ENCODE measurements around the gene VRK3.
"Not testable (repeated sequence)": the region's sequence is repeated elsewhere in the genome, so short reads cannot be mapped to it uniquely, and the experiment has no call there.

The VRK3 gene

DNA sequence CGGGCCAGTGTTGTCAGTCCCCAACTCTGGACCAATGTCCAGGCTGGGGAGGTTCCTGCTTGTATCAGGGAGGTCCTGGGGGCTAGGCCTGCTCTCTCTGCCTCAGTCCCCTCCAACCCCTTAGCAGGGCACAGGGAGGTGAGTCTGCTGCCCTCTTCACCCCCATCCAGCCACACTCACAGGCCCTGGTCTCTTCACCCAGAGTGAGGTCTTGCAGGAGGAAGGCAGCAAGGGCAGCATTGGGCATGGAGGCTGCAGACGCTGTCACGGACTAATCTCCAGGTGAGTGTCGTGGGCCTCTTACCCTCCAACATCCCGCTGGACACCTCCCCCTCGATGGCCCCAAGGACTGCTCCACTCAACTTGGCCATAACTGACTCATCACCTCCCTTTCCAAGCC lies 52.3 kb downstream of the VRK3 start:
- Histone ChIP-seq H3K27me3 (ENCODE audit: insufficient read depth, low read length) (no peaks in the 10 kb centered on the region), H3K9ac (ENCODE audit: low read depth, low read length) (no peak overlapping the region), H3K27ac (ENCODE audit: low read depth, low read length) (no peak overlapping the region), H3K36me3 (ENCODE audit: insufficient read depth, low read length) (no peaks in the 10 kb centered on the region), H3K9me3 (ENCODE audit: insufficient read depth, low read depth, low read length) (no peaks in the 10 kb centered on the region), H3K4me3 (ENCODE audit: low read length) (no peak overlapping the region), H3K4me1 (ENCODE audit: insufficient read depth, low read length) (no peaks in the 10 kb centered on the region)
- WGBS, result 90% methylated on average over 6 of the region's 6 CpGs

DNA sequence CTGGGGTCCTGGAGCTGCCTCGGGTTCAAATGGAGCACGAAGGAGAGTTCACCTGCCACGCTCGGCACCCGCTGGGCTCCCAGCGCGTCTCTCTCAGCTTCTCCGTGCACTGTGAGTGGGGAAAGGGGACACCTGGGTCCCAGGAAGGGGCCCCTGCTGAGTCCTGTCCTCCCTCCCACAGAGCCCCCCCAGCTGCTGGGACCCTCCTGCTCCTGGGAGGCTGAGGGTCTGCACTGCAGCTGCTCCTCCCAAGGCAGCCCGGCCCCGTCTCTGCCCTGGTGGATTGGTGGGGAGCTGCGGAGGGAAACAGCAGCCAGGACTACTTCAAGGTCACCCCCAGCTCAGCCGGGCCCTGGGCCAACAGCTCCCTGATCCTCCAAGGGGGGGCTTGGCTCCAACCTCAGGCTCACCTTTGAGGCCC lies 53.2 kb downstream of the VRK3 start:
- Histone ChIP-seq H3K9me3 (ENCODE audit: insufficient read depth, low read depth, low read length) (no peaks in the 10 kb centered on the region), H3K27me3 (ENCODE audit: insufficient read depth, low read length) (no peaks in the 10 kb centered on the region), H3K36me3 (ENCODE audit: insufficient read depth, low read length) (no peaks in the 10 kb centered on the region), H3K4me1 (ENCODE audit: insufficient read depth, low read length) (no peaks in the 10 kb centered on the region), H3K9ac (ENCODE audit: low read depth, low read length) (no peak overlapping the region), H3K27ac (ENCODE audit: low read depth, low read length) (no peak overlapping the region), H3K4me3 (ENCODE audit: low read length) (no peak overlapping the region)
- WGBS, result 86% methylated on average over 12 of the region's 12 CpGs

DNA sequence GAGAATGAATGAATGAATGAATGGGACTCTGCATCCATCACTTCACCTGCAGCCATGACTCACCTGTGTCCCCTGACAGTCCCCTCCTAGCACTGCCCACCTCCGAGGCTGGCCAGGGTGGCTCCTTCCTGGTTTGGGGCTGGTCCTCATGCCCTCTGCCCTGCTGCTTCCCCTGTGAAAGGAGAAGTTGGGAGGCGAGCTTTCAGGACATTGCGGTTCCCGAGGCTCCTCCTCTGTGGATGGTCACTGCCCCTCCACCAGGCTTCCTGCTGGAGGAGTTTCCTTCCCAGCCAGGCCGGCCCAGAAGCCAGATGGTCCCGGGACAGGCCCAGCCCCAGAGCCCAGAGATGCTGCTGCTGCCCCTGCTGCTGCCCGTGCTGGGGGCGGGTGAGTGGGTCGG lies 55.8 kb downstream of the VRK3 start:
- H3K4me3 ChIP-seq (ENCODE audit: low read length); H3K27me3 ChIP-seq (ENCODE audit: insufficient read depth, low read length); H3K4me1 ChIP-seq (ENCODE audit: insufficient read depth, low read length); H3K9me3 ChIP-seq (ENCODE audit: insufficient read depth, low read depth, low read length); H3K36me3 ChIP-seq (ENCODE audit: insufficient read depth, low read length); H3K27ac ChIP-seq (ENCODE audit: low read depth, low read length); H3K9ac ChIP-seq (ENCODE audit: low read depth, low read length): not testable (repeated sequence)
- no CpG with 5 or more reads among the region's 9 CpGs for WGBS

DNA sequence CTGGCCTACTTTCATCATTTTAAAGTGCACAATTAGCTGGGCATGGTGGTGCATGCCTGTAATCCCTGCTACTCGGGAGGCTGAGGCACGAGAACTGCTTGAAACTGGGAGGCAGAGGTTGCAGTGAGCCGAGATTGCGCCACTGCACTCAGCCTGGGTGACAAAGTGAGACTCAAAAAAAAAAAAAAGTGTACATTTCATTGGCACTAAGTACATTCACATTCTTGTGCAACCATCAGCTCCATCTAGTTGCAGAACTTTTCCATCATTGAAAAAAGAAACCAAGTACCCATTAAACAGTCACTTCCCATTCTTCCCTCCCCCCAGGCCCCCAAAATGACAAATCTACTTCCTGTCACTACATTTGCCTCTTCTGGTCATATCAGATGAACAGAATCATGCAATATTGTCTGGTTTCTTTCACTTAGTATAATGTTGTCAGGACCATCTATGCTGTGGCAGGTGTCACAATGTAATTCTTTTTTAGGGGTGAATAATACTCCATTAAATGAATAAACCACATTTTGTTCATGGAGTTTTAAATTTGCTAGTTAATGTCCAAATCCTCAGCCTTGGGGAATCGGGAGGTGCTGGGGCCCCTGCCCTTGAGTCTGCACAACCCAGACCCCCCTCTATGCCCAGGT lies 56.8 kb downstream of the VRK3 start:
- H3K4me1 ChIP-seq (ENCODE audit: insufficient read depth, low read length), result no peaks in the 10 kb centered on the region
- 97% methylated on average over 5 of the region's 5 CpGs for WGBS
- no peaks in the 10 kb centered on the region for H3K9me3 ChIP-seq (ENCODE audit: insufficient read depth, low read depth, low read length)
- no peak overlapping the region for H3K9ac ChIP-seq (ENCODE audit: low read depth, low read length)
- no peaks in the 10 kb centered on the region for H3K36me3 ChIP-seq (ENCODE audit: insufficient read depth, low read length)
- H3K27ac ChIP-seq (ENCODE audit: low read depth, low read length), result no peak overlapping the region
- no peak overlapping the region for H3K4me3 ChIP-seq (ENCODE audit: low read length)
- H3K27me3 ChIP-seq (ENCODE audit: insufficient read depth, low read length), result no peaks in the 10 kb centered on the region

DNA sequence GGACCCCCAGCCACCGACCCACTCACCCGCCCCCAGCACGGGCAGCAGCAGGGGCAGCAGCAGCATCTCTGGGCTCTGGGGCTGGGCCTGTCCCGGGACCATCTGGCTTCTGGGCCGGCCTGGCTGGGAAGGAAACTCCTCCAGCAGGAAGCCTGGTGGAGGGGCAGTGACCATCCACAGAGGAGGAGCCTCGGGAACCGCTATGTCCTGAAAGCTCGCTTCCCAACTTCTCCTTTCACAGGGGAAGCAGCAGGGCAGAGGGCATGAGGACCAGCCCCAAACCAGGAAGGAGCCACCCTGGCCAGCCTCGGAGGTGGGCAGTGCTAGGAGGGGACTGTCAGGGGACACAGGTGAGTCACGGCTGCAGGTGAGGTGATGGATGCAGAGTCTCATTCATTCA lies 64.2 kb downstream of the VRK3 start, which contains the start of gene SIGLEC11:
Gene SIGLEC11 (minus strand): TSS at position 193 of the 400 bp plus-strand sequence. CDS start 91 bp downstream, at position 102.
- H3K4me3 ChIP-seq (ENCODE audit: low read length); H3K9ac ChIP-seq (ENCODE audit: low read depth, low read length); H3K27me3 ChIP-seq (ENCODE audit: insufficient read depth, low read length); H3K4me1 ChIP-seq (ENCODE audit: insufficient read depth, low read length); H3K36me3 ChIP-seq (ENCODE audit: insufficient read depth, low read length); H3K9me3 ChIP-seq (ENCODE audit: insufficient read depth, low read depth, low read length); H3K27ac ChIP-seq (ENCODE audit: low read depth, low read length): not testable (repeated sequence)
- 83% methylated on average over 5 of the region's 10 CpGs for WGBS

DNA sequence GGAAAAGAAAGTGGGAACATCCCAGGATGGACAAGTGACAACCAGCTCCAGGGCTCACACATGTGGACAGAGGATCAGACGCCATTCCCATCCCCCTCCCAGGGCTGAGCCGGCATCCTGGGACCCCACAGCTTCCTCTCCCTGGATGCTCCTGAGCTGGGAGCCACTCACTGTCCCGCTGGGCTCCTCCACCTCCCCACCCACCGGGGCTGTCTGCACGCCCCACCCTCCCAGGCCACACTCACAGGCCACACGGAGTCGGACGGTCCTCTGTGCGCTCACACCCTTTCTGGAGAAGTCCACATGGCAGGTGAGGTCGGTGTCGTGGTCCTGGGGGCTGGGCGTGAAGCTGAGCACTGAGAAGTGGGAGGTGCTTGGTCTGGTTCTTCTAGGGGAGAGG lies 65.3 kb downstream of the VRK3 start:
- H3K9me3 ChIP-seq (ENCODE audit: insufficient read depth, low read depth, low read length); H3K36me3 ChIP-seq (ENCODE audit: insufficient read depth, low read length); H3K27me3 ChIP-seq (ENCODE audit: insufficient read depth, low read length); H3K9ac ChIP-seq (ENCODE audit: low read depth, low read length); H3K27ac ChIP-seq (ENCODE audit: low read depth, low read length); H3K4me1 ChIP-seq (ENCODE audit: insufficient read depth, low read length); H3K4me3 ChIP-seq (ENCODE audit: low read length): not testable (repeated sequence)
- no CpG with 5 or more reads among the region's 12 CpGs for WGBS

DNA sequence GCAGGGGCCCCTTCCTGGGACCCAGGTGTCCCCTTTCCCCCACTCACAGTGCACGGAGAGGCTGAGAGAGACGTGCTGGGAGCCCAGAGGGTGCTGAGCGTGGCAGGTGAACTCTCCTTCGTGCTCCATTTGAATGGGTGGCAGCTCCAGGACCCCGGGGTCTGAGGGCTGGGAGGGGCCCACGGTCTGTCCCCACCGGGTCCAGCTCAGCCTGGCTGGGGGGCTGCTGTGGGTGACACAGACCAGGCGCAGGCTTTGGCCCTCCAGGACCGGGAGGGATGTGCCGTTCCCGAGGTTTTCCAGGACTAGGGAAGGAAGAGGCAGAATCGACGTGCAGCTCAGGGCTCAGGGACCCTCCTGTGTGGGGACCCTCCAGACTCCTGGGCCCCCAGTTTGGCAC lies 66.6 kb downstream of the VRK3 start:
- peaks cover 19% of the 10 kb centered on the region for H3K4me1 ChIP-seq (ENCODE audit: insufficient read depth, low read length)
- H3K9me3 ChIP-seq (ENCODE audit: insufficient read depth, low read depth, low read length); H3K27me3 ChIP-seq (ENCODE audit: insufficient read depth, low read length); H3K27ac ChIP-seq (ENCODE audit: low read depth, low read length); H3K36me3 ChIP-seq (ENCODE audit: insufficient read depth, low read length); H3K9ac ChIP-seq (ENCODE audit: low read depth, low read length); H3K4me3 ChIP-seq (ENCODE audit: low read length): not testable (repeated sequence)
- WGBS, result 83% methylated on average over 13 of the region's 13 CpGs

DNA sequence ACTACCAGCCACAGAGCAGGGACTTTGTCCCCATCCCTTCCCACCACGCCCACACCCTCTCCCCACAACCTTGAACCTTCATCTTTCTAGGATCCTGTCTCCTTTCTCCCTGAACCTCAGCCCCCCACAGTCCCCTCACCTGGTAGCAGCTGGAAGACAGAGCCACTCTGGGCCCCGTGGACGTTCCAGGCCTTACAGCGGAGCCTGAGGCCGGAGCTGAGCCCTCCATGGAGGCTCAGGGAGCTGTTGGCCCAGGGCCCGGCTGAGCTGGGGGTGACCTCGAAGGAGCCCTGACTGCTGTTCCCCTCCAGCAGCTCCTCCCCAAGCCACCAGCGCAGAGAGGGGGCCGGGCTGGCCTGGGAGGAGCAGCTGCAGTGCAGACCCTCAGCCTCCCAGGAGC lies 67.0 kb downstream of the VRK3 start:
- WGBS, result 72% methylated on average over 9 of the region's 9 CpGs
- H3K4me1 ChIP-seq (ENCODE audit: insufficient read depth, low read length), result peaks cover 19% of the 10 kb centered on the region
- not testable (repeated sequence) for H3K9me3 ChIP-seq (ENCODE audit: insufficient read depth, low read depth, low read length); H3K4me3 ChIP-seq (ENCODE audit: low read length); H3K27me3 ChIP-seq (ENCODE audit: insufficient read depth, low read length); H3K27ac ChIP-seq (ENCODE audit: low read depth, low read length); H3K9ac ChIP-seq (ENCODE audit: low read depth, low read length); H3K36me3 ChIP-seq (ENCODE audit: insufficient read depth, low read length)

DNA sequence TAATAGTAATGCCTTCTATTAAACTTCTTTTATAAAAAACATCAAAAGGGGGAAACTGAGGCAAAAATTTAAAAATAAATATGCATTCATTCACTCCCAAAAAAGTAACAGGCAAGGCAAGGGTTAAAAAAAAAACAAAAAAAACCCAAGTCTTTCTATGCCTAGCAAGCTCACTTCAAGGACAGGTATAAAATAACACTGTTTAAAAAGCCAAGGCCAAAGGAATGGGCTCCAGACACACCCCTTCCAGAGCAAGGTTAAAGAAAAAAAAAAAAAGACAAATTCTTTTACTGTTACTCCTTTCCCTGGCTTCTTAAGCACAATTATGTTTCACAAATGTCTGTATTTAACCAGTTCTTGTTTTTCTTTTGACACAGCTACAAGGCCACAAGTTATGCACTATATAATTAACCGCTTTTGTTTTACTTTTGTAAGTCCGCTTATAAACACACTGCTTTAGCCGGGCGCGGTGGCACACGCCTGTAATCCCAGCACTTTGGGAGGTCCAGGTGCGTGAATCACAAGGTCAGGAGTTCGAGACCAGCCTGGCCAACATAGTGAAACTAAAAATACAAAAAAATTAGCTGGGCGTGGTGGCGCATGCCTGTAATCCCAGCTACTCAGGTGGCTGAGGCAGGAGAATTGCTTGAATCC lies 67.8 kb downstream of the VRK3 start:
- Histone ChIP-seq H3K9me3 (ENCODE audit: insufficient read depth, low read depth, low read length) (no peaks in the 10 kb centered on the region), H3K9ac (ENCODE audit: low read depth, low read length) (no peak overlapping the region)
- 89% methylated on average over 10 of the region's 10 CpGs for WGBS

DNA sequence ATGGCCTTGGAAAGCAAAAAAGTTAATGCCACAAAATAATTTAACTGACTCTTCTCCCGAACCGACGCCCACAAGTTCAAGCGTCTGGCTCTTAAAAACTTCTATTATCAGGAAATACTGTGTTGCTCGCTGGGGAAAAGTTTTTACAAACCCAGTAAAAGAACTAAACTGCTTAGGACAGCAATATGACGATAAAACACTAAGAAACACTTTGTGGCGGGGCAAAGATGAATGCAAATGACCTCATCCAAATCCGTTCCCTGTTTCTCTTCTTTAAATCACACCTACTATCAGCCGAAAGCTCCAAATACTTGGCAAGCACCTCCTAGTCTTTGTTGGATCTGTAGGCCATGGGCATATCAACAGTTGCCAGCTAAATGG lies 69.1 kb downstream of the VRK3 start:
- WGBS, result 92% methylated on average over 9 of the region's 9 CpGs

More for the DNA sequence above, 67.8 kb downstream of the VRK3 start:
- H3K36me3 ChIP-seq (ENCODE audit: insufficient read depth, low read length), result no peaks in the 10 kb centered on the region
- H3K27me3 ChIP-seq (ENCODE audit: insufficient read depth, low read length), result no peaks in the 10 kb centered on the region
- H3K4me3 ChIP-seq (ENCODE audit: low read length), result no peak overlapping the region
- H3K27ac ChIP-seq (ENCODE audit: low read depth, low read length), result no peak overlapping the region
- H3K4me1 ChIP-seq (ENCODE audit: insufficient read depth, low read length), result peaks cover 19% of the 10 kb centered on the region

DNA sequence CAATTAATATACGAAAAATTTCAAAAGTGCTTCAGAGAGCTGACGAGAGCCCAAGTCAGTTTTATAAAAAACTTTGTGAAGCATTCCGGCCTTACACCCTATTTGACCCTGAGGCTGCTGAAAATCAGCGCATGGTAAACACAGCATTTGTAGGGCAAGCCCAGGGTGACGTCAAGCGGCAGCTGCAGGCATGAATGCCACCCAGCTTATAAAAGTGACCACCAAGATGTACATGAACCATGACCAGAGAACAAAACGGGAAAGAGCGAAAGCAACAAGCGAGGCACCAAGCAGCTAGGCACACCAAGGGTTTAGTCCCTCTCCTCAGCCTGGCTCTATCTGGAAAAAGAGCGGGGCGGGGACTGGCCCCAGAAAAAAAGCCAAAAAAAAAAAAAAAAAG lies 70.2 kb downstream of the VRK3 start:
- Histone ChIP-seq H3K36me3 (ENCODE audit: insufficient read depth, low read length) (no peaks in the 10 kb centered on the region), H3K4me3 (ENCODE audit: low read length) (no peak overlapping the region), H3K27ac (ENCODE audit: low read depth, low read length) (no peak overlapping the region), H3K4me1 (ENCODE audit: insufficient read depth, low read length) (peaks cover 19% of the 10 kb centered on the region), H3K9ac (ENCODE audit: low read depth, low read length) (no peak overlapping the region), H3K27me3 (ENCODE audit: insufficient read depth, low read length) (no peaks in the 10 kb centered on the region), H3K9me3 (ENCODE audit: insufficient read depth, low read depth, low read length) (no peaks in the 10 kb centered on the region)
- 89% methylated on average over 11 of the region's 11 CpGs for WGBS

More for the DNA sequence above, 69.1 kb downstream of the VRK3 start:
- no peak overlapping the region for H3K9ac ChIP-seq (ENCODE audit: low read depth, low read length)
- peaks cover 19% of the 10 kb centered on the region for H3K4me1 ChIP-seq (ENCODE audit: insufficient read depth, low read length)
- H3K36me3 ChIP-seq (ENCODE audit: insufficient read depth, low read length), result no peaks in the 10 kb centered on the region
- no peaks in the 10 kb centered on the region for H3K27me3 ChIP-seq (ENCODE audit: insufficient read depth, low read length)
- no peak overlapping the region for H3K4me3 ChIP-seq (ENCODE audit: low read length)
- no peak overlapping the region for H3K27ac ChIP-seq (ENCODE audit: low read depth, low read length)
- no peaks in the 10 kb centered on the region for H3K9me3 ChIP-seq (ENCODE audit: insufficient read depth, low read depth, low read length)

All from HUES64 (cell line).